HEK293 (cell line): ENCODE data around the gene GRB14.

Experiments
- ZNF138 ChIP-seq: fragments of 450-650 bp; formaldehyde crosslinking; IDR thresholded peaks from 2 replicates; pipeline ENCODE4 v1.5.1; 2016; ENCODE audit warnings: missing biosample characterization, missing genetic modification characterization, borderline replicate concordance
- ZNF248 ChIP-seq: fragments of 450-650 bp; formaldehyde crosslinking; IDR thresholded peaks from 2 replicates; pipeline ENCODE4 v1.5.1; 2017; ENCODE audit warnings: missing biosample characterization, missing genetic modification characterization
- ZNF707 ChIP-seq: fragments of 450-650 bp; formaldehyde crosslinking; IDR thresholded peaks from 2 replicates; pipeline ENCODE4 v1.5.1; 2016; ENCODE audit warnings: missing biosample characterization, missing genetic modification characterization
- TF ChIP-seq, protein P1 (sequence below): fragments of 450-650 bp; formaldehyde crosslinking; IDR thresholded peaks from 2 replicates; pipeline ENCODE4 v1.5.1; 2016; ENCODE audit warnings: missing biosample characterization, missing genetic modification characterization
- TF ChIP-seq, protein P2 (sequence below): fragments of 450-650 bp; formaldehyde crosslinking; IDR thresholded peaks from 2 replicates; pipeline ENCODE4 v1.5.1; 2016; ENCODE audit warnings: missing biosample characterization, missing genetic modification characterization
- TF ChIP-seq, protein P3 (sequence below): fragments of 450-650 bp; formaldehyde crosslinking; IDR thresholded peaks from 2 replicates; pipeline ENCODE4 v1.5.1; 2016; ENCODE audit warnings: missing biosample characterization, missing genetic modification characterization

DNA sequence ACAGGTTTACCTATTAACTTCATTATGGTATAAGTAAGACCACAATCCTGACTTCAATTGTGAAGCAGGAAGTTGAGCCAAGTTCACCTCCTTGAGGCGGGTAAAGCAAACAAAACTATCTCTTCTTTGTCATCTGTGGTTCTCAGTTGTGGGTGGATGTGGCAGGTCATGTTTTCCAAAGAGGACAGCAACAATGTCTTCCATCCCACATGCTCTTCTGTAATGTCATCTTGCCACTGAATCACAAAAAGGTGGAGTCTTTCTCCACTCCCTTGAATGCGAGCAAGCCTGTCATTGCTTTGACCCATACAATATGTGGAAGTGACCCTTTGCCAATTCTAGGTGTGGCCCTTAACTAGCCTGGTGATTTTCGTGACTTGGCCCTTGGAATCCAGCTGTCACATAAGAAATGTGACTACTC lies 98.7 kb downstream of the GRB14 start:
- TF ChIP-seq ZNF707 (tag by site-specific recombination) (no peak), ZNF248 (tag by site-specific recombination) (no peak), ZNF138 (tag by site-specific recombination) (no peak)
- TF ChIP-seq, protein P1, sequence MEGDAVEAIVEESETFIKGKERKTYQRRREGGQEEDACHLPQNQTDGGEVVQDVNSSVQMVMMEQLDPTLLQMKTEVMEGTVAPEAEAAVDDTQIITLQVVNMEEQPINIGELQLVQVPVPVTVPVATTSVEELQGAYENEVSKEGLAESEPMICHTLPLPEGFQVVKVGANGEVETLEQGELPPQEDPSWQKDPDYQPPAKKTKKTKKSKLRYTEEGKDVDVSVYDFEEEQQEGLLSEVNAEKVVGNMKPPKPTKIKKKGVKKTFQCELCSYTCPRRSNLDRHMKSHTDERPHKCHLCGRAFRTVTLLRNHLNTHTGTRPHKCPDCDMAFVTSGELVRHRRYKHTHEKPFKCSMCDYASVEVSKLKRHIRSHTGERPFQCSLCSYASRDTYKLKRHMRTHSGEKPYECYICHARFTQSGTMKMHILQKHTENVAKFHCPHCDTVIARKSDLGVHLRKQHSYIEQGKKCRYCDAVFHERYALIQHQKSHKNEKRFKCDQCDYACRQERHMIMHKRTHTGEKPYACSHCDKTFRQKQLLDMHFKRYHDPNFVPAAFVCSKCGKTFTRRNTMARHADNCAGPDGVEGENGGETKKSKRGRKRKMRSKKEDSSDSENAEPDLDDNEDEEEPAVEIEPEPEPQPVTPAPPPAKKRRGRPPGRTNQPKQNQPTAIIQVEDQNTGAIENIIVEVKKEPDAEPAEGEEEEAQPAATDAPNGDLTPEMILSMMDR (tag by site-specific recombination), result no peak
- TF ChIP-seq, protein P2, sequence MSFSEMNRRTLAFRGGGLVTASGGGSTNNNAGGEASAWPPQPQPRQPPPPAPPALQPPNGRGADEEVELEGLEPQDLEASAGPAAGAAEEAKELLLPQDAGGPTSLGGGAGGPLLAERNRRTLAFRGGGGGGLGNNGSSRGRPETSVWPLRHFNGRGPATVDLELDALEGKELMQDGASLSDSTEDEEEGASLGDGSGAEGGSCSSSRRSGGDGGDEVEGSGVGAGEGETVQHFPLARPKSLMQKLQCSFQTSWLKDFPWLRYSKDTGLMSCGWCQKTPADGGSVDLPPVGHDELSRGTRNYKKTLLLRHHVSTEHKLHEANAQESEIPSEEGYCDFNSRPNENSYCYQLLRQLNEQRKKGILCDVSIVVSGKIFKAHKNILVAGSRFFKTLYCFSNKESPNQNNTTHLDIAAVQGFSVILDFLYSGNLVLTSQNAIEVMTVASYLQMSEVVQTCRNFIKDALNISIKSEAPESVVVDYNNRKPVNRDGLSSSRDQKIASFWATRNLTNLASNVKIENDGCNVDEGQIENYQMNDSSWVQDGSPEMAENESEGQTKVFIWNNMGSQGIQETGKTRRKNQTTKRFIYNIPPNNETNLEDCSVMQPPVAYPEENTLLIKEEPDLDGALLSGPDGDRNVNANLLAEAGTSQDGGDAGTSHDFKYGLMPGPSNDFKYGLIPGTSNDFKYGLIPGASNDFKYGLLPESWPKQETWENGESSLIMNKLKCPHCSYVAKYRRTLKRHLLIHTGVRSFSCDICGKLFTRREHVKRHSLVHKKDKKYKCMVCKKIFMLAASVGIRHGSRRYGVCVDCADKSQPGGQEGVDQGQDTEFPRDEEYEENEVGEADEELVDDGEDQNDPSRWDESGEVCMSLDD, result no peak
- TF ChIP-seq, protein P3, sequence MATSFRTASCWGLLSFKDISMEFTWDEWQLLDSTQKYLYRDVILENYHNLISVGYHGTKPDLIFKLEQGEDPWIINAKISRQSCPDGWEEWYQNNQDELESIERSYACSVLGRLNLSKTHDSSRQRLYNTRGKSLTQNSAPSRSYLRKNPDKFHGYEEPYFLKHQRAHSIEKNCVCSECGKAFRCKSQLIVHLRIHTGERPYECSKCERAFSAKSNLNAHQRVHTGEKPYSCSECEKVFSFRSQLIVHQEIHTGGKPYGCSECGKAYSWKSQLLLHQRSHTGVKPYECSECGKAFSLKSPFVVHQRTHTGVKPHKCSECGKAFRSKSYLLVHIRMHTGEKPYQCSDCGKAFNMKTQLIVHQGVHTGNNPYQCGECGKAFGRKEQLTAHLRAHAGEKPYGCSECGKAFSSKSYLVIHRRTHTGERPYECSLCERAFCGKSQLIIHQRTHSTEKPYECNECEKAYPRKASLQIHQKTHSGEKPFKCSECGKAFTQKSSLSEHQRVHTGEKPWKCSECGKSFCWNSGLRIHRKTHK (tag by site-specific recombination), result no peak
